Measurements from ENCODE around the gene CLEC2L.

The CLEC2L gene

GRCh38 chr7:139575338-139575680 lies 51.8 kb downstream of the CLEC2L start:
- no peak for DNase-seq

- DNase-seq: no peak
These were observed 52.9 kb downstream of the CLEC2L start for GRCh38 chr7:139576179-139576973.

GRCh38 chr7:139580435-139580834 lies 57.0 kb downstream of the CLEC2L start:
- DNase-seq: no peak

DNA sequence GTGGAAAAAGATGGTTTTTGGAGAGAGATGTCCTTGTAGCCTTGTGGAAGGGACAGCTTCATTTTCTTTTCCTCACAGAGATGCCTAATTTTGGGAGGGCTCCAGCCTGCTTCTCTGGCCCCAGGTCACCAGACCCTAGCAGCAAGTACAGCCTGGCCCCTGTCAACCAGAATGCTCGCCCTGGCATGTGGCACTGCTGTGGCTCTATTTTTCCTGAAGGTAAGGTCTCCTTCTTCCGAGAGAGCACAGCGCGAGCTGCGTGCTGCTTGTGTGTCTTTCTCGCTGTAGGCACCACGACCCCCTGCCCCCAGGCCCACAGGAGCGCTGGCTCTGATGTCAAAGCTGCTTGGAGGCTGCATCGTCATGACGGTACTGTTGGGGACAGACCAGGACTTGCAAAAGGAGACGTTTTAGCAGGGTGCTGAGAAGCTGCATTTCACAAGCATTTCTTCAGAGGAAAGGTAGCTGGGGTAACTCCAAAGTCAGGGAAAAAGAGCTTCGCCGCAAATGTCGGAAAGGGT lies 58.7 kb downstream of the CLEC2L start:
- no peak for DNase-seq

DNA sequence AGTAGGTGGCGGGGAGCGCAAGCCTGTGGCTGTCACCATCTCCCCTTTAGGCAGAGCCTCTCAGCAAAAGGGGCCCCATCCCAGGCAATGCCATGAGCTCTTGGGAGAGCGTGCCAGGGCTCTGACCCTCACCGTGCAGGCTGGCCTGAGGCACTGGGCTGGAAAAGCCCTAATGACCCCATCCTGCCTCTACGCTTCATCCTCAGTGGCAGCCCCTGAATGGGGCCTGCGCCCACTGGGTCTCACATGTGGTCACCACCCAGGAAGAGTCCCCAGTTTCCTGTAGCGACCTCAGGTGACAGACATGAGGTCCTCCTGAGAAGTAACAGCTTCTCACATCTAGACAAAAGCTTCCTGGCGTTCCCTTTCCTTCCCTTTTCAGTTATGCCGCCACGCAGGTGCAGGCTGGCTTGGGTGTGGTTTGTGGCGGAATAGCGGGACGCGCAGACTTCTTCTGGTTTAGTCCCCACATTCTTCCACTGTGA lies 59.2 kb downstream of the CLEC2L start:
- no peak for DNase-seq

DNA sequence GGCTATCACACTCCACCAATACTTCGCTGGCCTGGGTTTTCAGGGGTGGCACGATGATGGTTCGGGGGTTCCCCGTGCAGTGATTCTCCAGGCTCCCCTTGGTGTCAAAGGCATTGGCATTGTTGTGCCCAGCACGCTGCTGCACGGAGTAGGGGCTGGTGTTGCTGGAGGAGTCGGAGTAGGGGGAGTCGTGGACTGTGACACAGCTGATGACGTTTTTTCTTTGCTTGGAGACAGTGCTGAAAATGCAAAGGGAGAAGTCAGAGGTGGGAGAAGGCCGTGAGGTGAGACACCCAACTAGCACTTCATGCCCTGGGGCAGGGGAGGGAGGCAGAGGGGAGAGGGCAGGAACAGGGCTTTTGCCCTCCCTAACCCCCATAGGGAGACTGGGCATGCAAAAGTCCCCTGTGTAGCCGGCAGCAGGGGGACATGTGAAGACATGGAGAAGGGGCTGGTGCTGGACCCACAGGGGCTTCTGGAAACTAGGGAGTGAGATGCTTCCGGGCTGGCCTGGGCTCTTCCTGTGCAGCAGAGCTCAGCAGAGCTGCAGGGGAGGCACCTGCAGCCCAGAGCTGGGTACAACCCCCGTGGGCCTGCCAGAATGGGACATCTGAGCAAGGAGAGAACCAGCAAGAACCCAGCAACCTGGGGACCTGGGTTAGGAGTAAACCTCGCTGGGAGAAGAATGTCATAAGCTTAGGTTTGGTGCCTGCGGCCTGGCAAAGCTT lies 60.5 kb downstream of the CLEC2L start:
- DNase-seq: no peak

DNA sequence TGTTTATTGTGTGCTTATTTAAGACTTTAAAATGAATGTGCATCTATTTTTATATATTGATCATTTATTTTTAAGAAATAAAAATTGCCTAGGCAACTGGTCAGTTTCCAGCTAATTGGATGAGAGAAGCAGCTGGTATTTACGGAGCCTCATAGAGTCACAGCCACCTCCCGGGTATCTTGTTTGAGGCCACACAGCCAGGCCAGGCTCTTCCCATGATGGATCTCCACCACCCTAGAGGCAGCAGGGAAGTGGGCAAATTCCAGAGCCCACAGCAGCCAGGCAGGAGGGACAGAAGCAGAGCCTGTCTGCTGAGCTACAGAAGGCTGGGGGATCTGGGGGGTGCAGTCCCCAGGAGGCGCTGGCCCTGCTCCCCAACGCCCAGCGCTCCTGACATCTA lies 61.6 kb downstream of the CLEC2L start:
- DNase-seq: no peak

DNA sequence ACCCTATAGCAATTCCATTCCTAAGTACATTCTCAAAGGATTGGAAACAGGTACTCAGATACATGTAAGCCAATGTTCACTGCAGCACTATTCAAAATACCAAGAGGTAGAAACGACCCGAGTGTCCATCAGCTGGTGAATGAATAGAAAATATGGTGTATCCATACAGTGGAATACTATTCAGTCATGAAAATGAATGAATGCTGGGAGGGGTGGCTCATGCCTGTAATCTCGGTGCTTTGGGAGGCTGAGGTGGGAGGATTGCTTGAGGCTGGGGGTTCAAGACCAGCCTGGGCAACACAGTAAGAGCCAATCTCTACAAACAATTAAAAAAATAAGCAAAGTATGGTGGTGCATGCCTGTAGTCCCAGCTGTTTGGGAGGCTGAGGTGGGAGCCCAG lies 62.8 kb downstream of the CLEC2L start:
- DNase-seq: no peak

- no peak for DNase-seq
These were observed 64.0 kb downstream of the CLEC2L start for GRCh38 chr7:139587535-139587934.

- no peak for DNase-seq
These were observed 65.1 kb downstream of the CLEC2L start for GRCh38 chr7:139588632-139589031.

- DNase-seq: no peak
These were observed 66.0 kb downstream of the CLEC2L start for GRCh38 chr7:139589474-139589873.

DNA sequence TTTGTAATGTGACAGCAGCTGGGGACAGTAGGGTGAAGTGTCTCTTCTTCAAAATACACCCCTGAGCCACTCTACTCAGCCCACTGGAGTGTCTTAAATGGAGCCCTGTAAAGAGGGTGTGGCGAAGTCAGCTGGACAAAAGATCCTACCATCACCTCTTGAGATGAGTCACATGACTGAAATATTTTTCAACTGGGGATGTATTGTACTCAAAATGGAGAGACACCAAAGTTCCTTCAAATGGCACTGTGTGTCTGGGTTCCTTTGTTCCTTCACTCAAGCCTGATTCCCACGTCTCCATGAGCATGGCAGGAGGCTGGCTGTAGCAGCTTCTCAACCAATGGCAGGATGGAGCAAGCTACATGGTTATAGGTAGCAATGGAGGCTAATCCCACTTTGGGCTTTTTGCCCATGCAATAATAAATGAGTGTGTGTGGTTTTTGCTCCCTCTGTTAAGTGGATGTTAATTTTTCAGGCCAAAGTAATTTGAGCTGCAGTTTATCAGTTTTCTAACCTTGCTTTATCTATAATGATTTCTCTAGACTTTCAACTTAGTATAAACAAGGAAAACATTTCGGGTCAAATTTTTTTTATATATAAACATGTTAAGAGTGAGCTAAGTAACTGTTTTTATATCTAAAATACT lies 68.2 kb downstream of the CLEC2L start:
- no peak for DNase-seq

- DNase-seq: no peak
These were observed 69.4 kb downstream of the CLEC2L start for GRCh38 chr7:139592801-139593461.

GRCh38 chr7:139594090-139594489 lies 70.6 kb downstream of the CLEC2L start:
- no peak for DNase-seq

Data from C1 segment of cervical spinal cord (tissue), 14 donors.